ENCODE data around the gene HIGD1A. TPM values are rescaled to one million over a fixed set of nuclear protein-coding genes. Genes with fewer than 3 reads are reported as not detected.

Gene HIGD1A
- total RNA-seq, 1 experiment from 2014 or later = 112 TPM

GRCh38 chr3:42763021-42763420 lies 41.3 kb downstream of the HIGD1A start:
- H3K36me3 ChIP-seq (ENCODE audit: control insufficient read depth, insufficient read depth, low read length) = no peaks in the 10 kb centered on the region
- no peaks in the 10 kb centered on the region for H3K4me1 Mint-ChIP-seq (ENCODE audit: low read depth, unreplicated experiment)
- H3K4me3 ChIP-seq (ENCODE audit: low read depth, low read length) = no peak overlapping the region
- TF ChIP-seq CTCF (IDR thresholded peaks at IDR 0.05; ENCODE audit: insufficient read depth in 1 of 2, low read depth in 1 of 2, low read length in 1 of 2, severe bottlenecking in 1 of 2, unreplicated experiment in 1 of 2) = no peak
- no peak overlapping the region for H3K27ac Mint-ChIP-seq (ENCODE audit: unreplicated experiment)
- ChIA-PET POLR2A (no interaction called here), CTCF (no interaction called here)
- H3K9me3 ChIP-seq = no peaks in the 10 kb centered on the region
- no peaks in the 10 kb centered on the region for H3K27me3 ChIP-seq (replicated peaks; ENCODE audit: control insufficient read depth, insufficient read depth, low read length)
- H3K4me3 Mint-ChIP-seq (ENCODE audit: unreplicated experiment) = no peak overlapping the region
- H3K27me3 Mint-ChIP-seq (ENCODE audit: insufficient read depth, unreplicated experiment) = no peaks in the 10 kb centered on the region
- no peaks in the 10 kb centered on the region for H3K4me1 ChIP-seq
- peaks cover 4% of the 10 kb centered on the region for H3K36me3 Mint-ChIP-seq (ENCODE audit: insufficient read depth, unreplicated experiment)
- H3K9me3 Mint-ChIP-seq (ENCODE audit: unreplicated experiment) = no peaks in the 10 kb centered on the region
- intact Hi-C loops (cut with micrococcal nuclease; ENCODE audit: unreplicated experiment) = no loop called here
- no TSS peak for BruUV-seq (replicated peaks)
- no peak for DNase-seq

- H3K4me1 Mint-ChIP-seq (ENCODE audit: low read depth, unreplicated experiment) = no peaks in the 10 kb centered on the region
- H3K36me3 Mint-ChIP-seq (ENCODE audit: insufficient read depth, unreplicated experiment) = peaks cover 4% of the 10 kb centered on the region
- H3K4me1 ChIP-seq = no peaks in the 10 kb centered on the region
- CTCF ChIA-PET = no interaction called here
- H3K9me3 Mint-ChIP-seq (ENCODE audit: unreplicated experiment) = no peaks in the 10 kb centered on the region
- H3K4me3 Mint-ChIP-seq (ENCODE audit: unreplicated experiment) = no peak overlapping the region
- H3K36me3 ChIP-seq (ENCODE audit: control insufficient read depth, insufficient read depth, low read length) = no peaks in the 10 kb centered on the region
- H3K4me3 ChIP-seq (ENCODE audit: low read depth, low read length) = no peak overlapping the region
- H3K9me3 ChIP-seq = no peaks in the 10 kb centered on the region
- no TSS peak for BruUV-seq (replicated peaks)
- DNase-seq = no peak
- H3K27me3 ChIP-seq (replicated peaks; ENCODE audit: control insufficient read depth, insufficient read depth, low read length) = no peaks in the 10 kb centered on the region
- intact Hi-C loops (cut with micrococcal nuclease; ENCODE audit: unreplicated experiment) = no loop called here
- H3K27me3 Mint-ChIP-seq (ENCODE audit: insufficient read depth, unreplicated experiment) = no peaks in the 10 kb centered on the region
- POLR2A ChIA-PET = no interaction called here
- H3K27ac Mint-ChIP-seq (ENCODE audit: unreplicated experiment) = no peak overlapping the region
- TF ChIP-seq CTCF (IDR thresholded peaks at IDR 0.05; ENCODE audit: insufficient read depth in 1 of 2, low read depth in 1 of 2, low read length in 1 of 2, severe bottlenecking in 1 of 2, unreplicated experiment in 1 of 2) = no peak
Observed at GRCh38 chr3:42762046-42762724, 42.1 kb downstream of the HIGD1A start.

- BruUV-seq (replicated peaks) = no TSS peak
- ChIA-PET POLR2A (no interaction called here), CTCF (no interaction called here)
- H3K36me3 Mint-ChIP-seq (ENCODE audit: insufficient read depth, unreplicated experiment) = peaks cover 4% of the 10 kb centered on the region
- Histone ChIP-seq H3K36me3 (ENCODE audit: control insufficient read depth, insufficient read depth, low read length) (no peaks in the 10 kb centered on the region), H3K4me1 (peaks cover 7% of the 10 kb centered on the region; the same call in 1 of the 2 replicates), H3K9me3 (no peaks in the 10 kb centered on the region), H3K4me3 (ENCODE audit: low read depth, low read length) (no peak overlapping the region), H3K27me3 (replicated peaks; ENCODE audit: control insufficient read depth, insufficient read depth, low read length) (no peaks in the 10 kb centered on the region)
- intact Hi-C loops (cut with micrococcal nuclease; ENCODE audit: unreplicated experiment) = no loop called here
- H3K27me3 Mint-ChIP-seq (ENCODE audit: insufficient read depth, unreplicated experiment) = no peaks in the 10 kb centered on the region
- DNase-seq = no peak
- no peak overlapping the region for H3K4me3 Mint-ChIP-seq (ENCODE audit: unreplicated experiment)
- no peaks in the 10 kb centered on the region for H3K9me3 Mint-ChIP-seq (ENCODE audit: unreplicated experiment)
- H3K27ac Mint-ChIP-seq (ENCODE audit: unreplicated experiment) = no peak overlapping the region
- TF ChIP-seq CTCF (IDR thresholded peaks at IDR 0.05; ENCODE audit: insufficient read depth in 1 of 2, low read depth in 1 of 2, low read length in 1 of 2, severe bottlenecking in 1 of 2, unreplicated experiment in 1 of 2) = no peak
- no peaks in the 10 kb centered on the region for H3K4me1 Mint-ChIP-seq (ENCODE audit: low read depth, unreplicated experiment)
Observed at GRCh38 chr3:42758126-42758525, 46.2 kb downstream of the HIGD1A start.

Measured in Caco-2 (cell line).